SK-N-SH treated with all-trans-retinoic acid at 6 μM for 48 hours (cell line): ENCODE data around the gene C6orf15.

Experiments
- ATAC-seq: fragments of 200-7000 bp; cut with Tn5 transposase; 3 replicates; pipeline ENCODE4 v1.9.1; 2020; ENCODE audit warnings: mild to moderate bottlenecking, moderate library complexity
- ARNTL ChIP-seq: fragments of 450-650 bp; formaldehyde crosslinking; IDR thresholded peaks from 2 replicates; pipeline ENCODE4 v1.5.0; 2020; ENCODE audit warnings: low read depth, mild to moderate bottlenecking, moderate library complexity, borderline replicate concordance
- BACH2 ChIP-seq: fragments of 250-450 bp; sonication (Bioruptor Pico); IDR thresholded peaks from 2 replicates; pipeline ENCODE4 v1.9.0; 2021; ENCODE audit warnings: mild to moderate bottlenecking, borderline replicate concordance
- CREB5 ChIP-seq: fragments of 250-450 bp; sonication (Bioruptor Pico); IDR thresholded peaks from 2 replicates; pipeline ENCODE4 v1.5.1; 2020; ENCODE audit warnings: low read depth, mild to moderate bottlenecking, moderate library complexity
- CSDC2 ChIP-seq: fragments of 250-450 bp; sonication (Bioruptor Pico); IDR thresholded peaks from 2 replicates; pipeline ENCODE4 v1.5.0; 2020; ENCODE audit warnings: mild to moderate bottlenecking, moderate library complexity
- CSRNP3 ChIP-seq: fragments of 250-450 bp; sonication (Bioruptor Pico); IDR thresholded peaks from 2 replicates; pipeline ENCODE4 v1.5.1; 2021; ENCODE audit warnings: mild to moderate bottlenecking, moderate library complexity
- ESRRG ChIP-seq: fragments of 250-450 bp; sonication (Bioruptor Pico); IDR thresholded peaks from 2 replicates; pipeline ENCODE4 v1.6.1; 2021; ENCODE audit warnings: mild to moderate bottlenecking
- GLIS3 ChIP-seq: fragments of 250-450 bp; sonication (Bioruptor Pico); IDR thresholded peaks from 2 replicates; pipeline ENCODE4 v1.5.0; 2020; ENCODE audit warnings: mild to moderate bottlenecking, moderate library complexity
- ISL1 ChIP-seq: fragments of 250-450 bp; sonication (Bioruptor Pico); IDR thresholded peaks from 2 replicates; pipeline ENCODE4 v2.1.2; 2022; ENCODE audit warnings: mild to moderate bottlenecking, moderate library complexity
- OSR1 ChIP-seq: fragments of 250-450 bp; sonication (Bioruptor Pico); IDR thresholded peaks from 2 replicates; pipeline ENCODE4 v1.8.0; 2022; ENCODE audit warnings: moderate library complexity, mild to moderate bottlenecking, inconsistent platforms
- PATZ1 ChIP-seq: fragments of 250-450 bp; sonication (Bioruptor Pico); IDR thresholded peaks from 2 replicates; pipeline ENCODE4 v1.8.0; 2020; ENCODE audit warnings: mild to moderate bottlenecking, moderate library complexity, borderline replicate concordance
- PPARA ChIP-seq: fragments of 250-450 bp; sonication (Bioruptor Pico); IDR thresholded peaks from 2 replicates; pipeline ENCODE4 v1.5.0; 2020; ENCODE audit warnings: mild to moderate bottlenecking, borderline replicate concordance
- RARB ChIP-seq: fragments of 250-450 bp; sonication (Bioruptor Pico); IDR thresholded peaks from 2 replicates; pipeline ENCODE4 v1.8.0; 2021; ENCODE audit warnings: mild to moderate bottlenecking, moderate library complexity
- TCF4 ChIP-seq: fragments of 250-450 bp; sonication (Bioruptor Pico); IDR thresholded peaks from 2 replicates; pipeline ENCODE4 v1.8.0; 2021; ENCODE audit warnings: mild to moderate bottlenecking, moderate library complexity, borderline replicate concordance
- TOX ChIP-seq: fragments of 250-450 bp; sonication (Bioruptor Pico); IDR thresholded peaks from 2 replicates; pipeline ENCODE4 v1.8.0; 2021; ENCODE audit warnings: mild to moderate bottlenecking, moderate library complexity, borderline replicate concordance
- TSHZ2 ChIP-seq: fragments of 250-450 bp; sonication (Bioruptor Pico); IDR thresholded peaks from 2 replicates; pipeline ENCODE4 v1.5.0; 2020; ENCODE audit warnings: mild to moderate bottlenecking, moderate library complexity
- ZC3H10 ChIP-seq: fragments of 250-450 bp; sonication (Bioruptor Pico); IDR thresholded peaks from 2 replicates; pipeline ENCODE4 v1.5.1; 2021; ENCODE audit warnings: mild to moderate bottlenecking, moderate library complexity
- ZFP3 ChIP-seq: fragments of 250-450 bp; sonication (Bioruptor Pico); IDR thresholded peaks from 2 replicates; pipeline ENCODE4 v1.5.0; 2020; ENCODE audit warnings: mild to moderate bottlenecking, moderate library complexity
- ZFP30 ChIP-seq: fragments of 450-650 bp; formaldehyde crosslinking; IDR thresholded peaks from 2 replicates; pipeline ENCODE4 v1.5.0; 2022; ENCODE audit warnings: mild to moderate bottlenecking, moderate library complexity
- ZNF565 ChIP-seq: fragments of 450-650 bp; formaldehyde crosslinking; conservative IDR thresholded peaks from 2 replicates; pipeline ENCODE4 v1.5.0; 2020; ENCODE audit warnings: low read depth, mild to moderate bottlenecking, moderate library complexity
- ZNF70 ChIP-seq: fragments of 450-650 bp; formaldehyde crosslinking; IDR thresholded peaks from 2 replicates; pipeline ENCODE4 v1.5.0; 2020; ENCODE audit warnings: mild to moderate bottlenecking, moderate library complexity

The C6orf15 gene

GRCh38 chr6:31156641-31157040 lies 44.3 kb upstream of the C6orf15 start:
- no peak for ATAC-seq
- TF ChIP-seq ZNF70 (CRISPR knock-in tag), result no peak
- TF ChIP-seq CSDC2 (CRISPR knock-in tag), result no peak
- TF ChIP-seq RARB (CRISPR knock-in tag), result no peak
- no peak for TF ChIP-seq ESRRG (CRISPR knock-in tag)
- TF ChIP-seq OSR1, result no peak
- TF ChIP-seq TSHZ2 (CRISPR knock-in tag), result no peak
- TF ChIP-seq TCF4 (CRISPR knock-in tag), result no peak
- TF ChIP-seq ZC3H10 (CRISPR knock-in tag), result no peak
- TF ChIP-seq ZNF565, result no peak
- no peak for TF ChIP-seq ZFP30 (CRISPR knock-in tag)
- TF ChIP-seq ISL1 (CRISPR knock-in tag), result no peak
- TF ChIP-seq GLIS3 (CRISPR knock-in tag), result no peak
- TF ChIP-seq TOX (CRISPR knock-in tag), result no peak
- no peak for TF ChIP-seq BACH2 (CRISPR knock-in tag)
- no peak for TF ChIP-seq CSRNP3

- TF ChIP-seq ESRRG (CRISPR knock-in tag) (no peak), RARB (CRISPR knock-in tag) (no peak), ARNTL (CRISPR knock-in tag) (no peak), CREB5 (no peak), PPARA (CRISPR knock-in tag) (no peak), BACH2 (CRISPR knock-in tag) (no peak)
- ATAC-seq, result no peak
Measured at GRCh38 chr6:31154436-31154835, 42.1 kb upstream of the C6orf15 start.

GRCh38 chr6:31152781-31153180 lies 40.4 kb upstream of the C6orf15 start:
- no peak for TF ChIP-seq ZNF565
- no peak for TF ChIP-seq PATZ1 (CRISPR knock-in tag)
- TF ChIP-seq ZFP3 (CRISPR knock-in tag), result no peak
- TF ChIP-seq CREB5, result no peak
- TF ChIP-seq TSHZ2 (CRISPR knock-in tag), result no peak
- ATAC-seq, result no peak
